Right renal pelvis (tissue), 4 donors: ENCODE results near the gene PILRA. TPM values are rescaled to one million over a fixed set of nuclear protein-coding genes. Genes with fewer than 3 reads are reported as not detected.

Experiments
- polyA plus RNA-seq, 4 donors: library from polyadenylated mRNA; unstranded; fragments of 120-200 nt; gene quantifications; one replicate each; pipeline ENCODE4 v1.2.1, GENCODE V29; 2013; ENCODE audit not compliant: insufficient read length in 4 of 4

The PILRA gene
- polyA plus RNA-seq, 4 donors, result 4.2 to 5.2 (median 4.6) TPM

Other genes starting within 250 kb of the PILRA start
- 1 to 10 TPM; 1.2 to 2.6 (median 1.5) TPM for gene MBLAC1, start 246.5 kb upstream of the PILRA start, polyA plus RNA-seq
- gene LAMTOR4, start 224.6 kb upstream of the PILRA start, polyA plus RNA-seq, result 100 to 1,000 TPM in 2 of 4 donors, 10 to 100 TPM in 2; 90.5 to 126 (median 97.4) TPM
- 10 to 100 TPM; 20.2 to 24.5 (median 21.3) TPM for gene TRAPPC14, start 214.8 kb upstream of the PILRA start, polyA plus RNA-seq
- 1 to 10 TPM; 5.7 to 7.1 (median 6.4) TPM for gene GAL3ST4, start 204.9 kb upstream of the PILRA start, polyA plus RNA-seq
- 10 to 100 TPM in 1 of 4 donors, 1 to 10 TPM in 3; 8.7 to 14.5 (median 9.3) TPM for gene GPC2, start 196.1 kb upstream of the PILRA start, polyA plus RNA-seq
- 10 to 100 TPM; 11.7 to 16.6 (median 12.9) TPM for gene STAG3, start 195.6 kb upstream of the PILRA start, polyA plus RNA-seq
- 1 to 10 TPM; 3.7 to 4.7 (median 4.4) TPM for gene PVRIG, start 153.5 kb upstream of the PILRA start, polyA plus RNA-seq
- gene SPDYE3, start 65.8 kb upstream of the PILRA start, polyA plus RNA-seq, result 1 to 10 TPM; 6.9 to 7.8 (median 7.7) TPM
- 10 to 100 TPM; 24.8 to 38.3 (median 29.2) TPM for gene PILRB, start 15.4 kb upstream of the PILRA start, polyA plus RNA-seq
- gene ZCWPW1, start 55.2 kb downstream of the PILRA start, polyA plus RNA-seq, result 1 to 10 TPM; 5.3 to 6.7 (median 5.6) TPM
- 10 to 100 TPM; 54.8 to 61.7 (median 56.9) TPM for gene MEPCE, start 56.3 kb downstream of the PILRA start, polyA plus RNA-seq
- 10 to 100 TPM; 14.9 to 25.0 (median 16.6) TPM for gene PPP1R35, start 63.0 kb downstream of the PILRA start, polyA plus RNA-seq
- gene SPACDR, start 90.8 kb downstream of the PILRA start, polyA plus RNA-seq, result 1 to 10 TPM in 3 of 4 donors, under 1 TPM in 1; 0.94 to 1.5 (median 1.5) TPM
- gene TSC22D4, start 105.7 kb downstream of the PILRA start, polyA plus RNA-seq, result 10 to 100 TPM; 35.1 to 58.3 (median 39.1) TPM
- gene NYAP1, start 110.4 kb downstream of the PILRA start, polyA plus RNA-seq, result 1 to 10 TPM; 1.6 to 2.9 (median 2.0) TPM
- gene AGFG2, start 165.7 kb downstream of the PILRA start, polyA plus RNA-seq, result 10 to 100 TPM; 13.8 to 16.9 (median 14.4) TPM
- gene SAP25, start 200.4 kb downstream of the PILRA start, polyA plus RNA-seq, result 1 to 10 TPM; 2.7 to 9.4 (median 4.2) TPM
- 10 to 100 TPM; 34.4 to 49.1 (median 37.2) TPM for gene LRCH4, start 212.6 kb downstream of the PILRA start, polyA plus RNA-seq
- 1 to 10 TPM; 1.0 to 2.2 (median 1.5) TPM for gene FBXO24, start 212.8 kb downstream of the PILRA start, polyA plus RNA-seq
- 100 to 1,000 TPM; 108 to 163 (median 121) TPM for gene PCOLCE, start 228.9 kb downstream of the PILRA start, polyA plus RNA-seq
- 10 to 100 TPM; 26.5 to 35.2 (median 28.1) TPM for gene MOSPD3, start 239.1 kb downstream of the PILRA start, polyA plus RNA-seq